GM19463 (cell line): ENCODE data around the gene ERC2.

ENCODE experiments used
- ATAC-seq: cut with Tn5 transposase; IDR thresholded peaks from one replicate; pipeline ENCODE4 v1.9.1; 2021; ENCODE audit warnings: mild to moderate bottlenecking, moderate library complexity; ENCODE audit not compliant: unreplicated experiment

ERC2 gene

DNA sequence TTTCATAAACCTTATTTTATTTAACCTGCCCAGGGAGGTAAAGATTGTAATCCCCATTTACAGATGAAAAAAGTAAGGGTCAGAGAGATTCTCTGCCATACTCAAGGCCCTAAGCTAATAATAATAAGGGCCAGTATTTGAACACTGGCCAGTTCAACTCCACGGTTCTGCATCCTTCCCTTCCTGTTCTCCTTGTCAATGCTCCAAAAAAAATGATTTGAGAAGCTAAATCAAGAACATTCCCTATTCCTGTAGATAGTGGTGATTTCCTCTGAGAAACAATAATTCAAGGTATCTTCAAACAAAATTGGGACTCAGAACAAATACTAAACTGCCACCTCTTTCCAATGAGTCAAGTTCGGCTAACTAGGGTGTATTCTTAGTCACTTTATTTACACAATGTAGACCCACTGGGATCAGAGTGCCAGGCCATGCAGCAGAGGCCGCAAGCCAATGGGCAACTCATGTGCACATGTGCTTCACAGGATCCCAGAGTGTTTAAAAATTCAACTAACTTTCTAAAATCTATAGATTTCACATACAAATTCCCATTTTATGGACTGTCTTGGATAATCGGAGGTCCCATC, 521.6 kb downstream of the ERC2 start:
- no peak for ATAC-seq

DNA sequence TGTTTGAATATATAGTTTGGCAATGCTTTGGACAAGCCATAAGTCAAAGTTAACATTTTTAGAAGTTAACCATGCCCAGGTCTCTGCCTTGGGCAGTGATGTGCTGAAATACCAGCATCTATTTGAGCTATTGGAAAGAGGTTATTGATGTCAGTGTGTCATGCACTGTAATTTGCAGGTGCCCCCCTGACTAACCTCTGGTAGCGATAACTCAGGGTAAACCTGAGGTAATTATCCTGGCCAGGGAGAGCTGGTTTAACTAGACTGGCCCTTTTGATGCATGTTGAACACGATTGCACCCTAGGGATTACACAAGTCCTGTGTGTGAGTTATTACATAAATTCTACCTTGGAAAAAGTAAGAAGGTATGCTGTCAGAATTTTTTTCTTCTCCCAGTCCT, 525.4 kb downstream of the ERC2 start:
- ATAC-seq: no peak

DNA sequence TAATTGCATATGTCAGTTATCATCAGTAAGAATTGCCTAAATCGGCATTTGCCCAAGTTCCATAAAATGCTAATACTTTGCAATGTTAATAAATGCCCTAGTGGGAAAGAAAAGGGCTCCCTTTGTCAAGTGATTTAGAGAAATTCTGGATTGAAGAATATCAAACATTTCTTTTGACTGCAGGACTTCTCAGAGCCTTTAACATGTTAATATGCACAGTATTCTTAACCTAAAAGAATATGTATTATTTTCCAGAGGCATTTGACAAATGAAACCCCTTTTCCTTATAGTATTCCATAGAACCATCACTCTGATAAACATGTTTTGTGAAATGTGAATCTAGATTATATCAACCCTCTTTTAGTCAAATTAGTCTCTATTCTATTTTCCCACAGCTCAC, 529.0 kb downstream of the ERC2 start:
- ATAC-seq: no peak

DNA sequence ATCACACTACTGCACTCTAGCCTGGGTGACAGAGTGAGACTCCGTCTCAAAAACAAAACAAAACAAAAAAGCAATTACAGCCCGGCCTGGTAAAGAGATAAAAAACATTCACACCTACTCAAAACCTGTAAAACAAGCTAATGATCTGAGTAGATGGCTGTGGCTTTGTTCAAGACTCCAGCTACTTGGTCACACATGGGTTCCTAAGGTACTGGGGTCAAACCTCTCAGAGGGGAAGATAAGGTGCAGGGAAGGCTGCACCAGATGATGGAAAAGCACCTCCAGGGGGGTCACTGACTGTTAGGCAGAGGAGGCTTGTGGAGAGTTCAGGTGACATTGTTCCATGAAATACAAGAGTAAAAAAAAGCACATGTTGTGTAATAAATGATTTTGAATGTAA, 531.0 kb downstream of the ERC2 start:
- no peak for ATAC-seq

DNA sequence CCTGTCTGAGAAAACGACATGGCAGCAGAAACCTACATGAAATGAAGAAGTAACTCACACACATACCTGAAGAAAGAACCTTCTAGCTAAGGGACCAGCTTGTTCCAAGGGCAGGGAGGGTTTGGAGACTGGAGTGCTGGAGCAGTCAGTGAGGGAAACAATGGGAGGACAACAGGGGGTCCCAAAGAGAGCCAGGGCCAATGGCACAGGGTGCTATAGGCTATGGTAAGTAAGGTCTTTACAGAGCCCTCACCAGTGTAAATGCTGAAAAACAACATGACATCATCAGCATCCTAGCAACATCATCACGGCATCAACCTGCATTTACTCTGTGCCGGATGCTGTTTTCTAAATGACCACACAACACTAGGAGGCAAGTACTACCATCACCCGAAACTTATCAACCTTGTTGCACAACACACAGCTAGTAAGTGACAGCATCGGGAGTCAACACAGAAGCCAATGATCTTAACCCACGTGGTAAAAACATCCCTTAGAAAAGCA, 531.7 kb downstream of the ERC2 start:
- no peak for ATAC-seq

DNA sequence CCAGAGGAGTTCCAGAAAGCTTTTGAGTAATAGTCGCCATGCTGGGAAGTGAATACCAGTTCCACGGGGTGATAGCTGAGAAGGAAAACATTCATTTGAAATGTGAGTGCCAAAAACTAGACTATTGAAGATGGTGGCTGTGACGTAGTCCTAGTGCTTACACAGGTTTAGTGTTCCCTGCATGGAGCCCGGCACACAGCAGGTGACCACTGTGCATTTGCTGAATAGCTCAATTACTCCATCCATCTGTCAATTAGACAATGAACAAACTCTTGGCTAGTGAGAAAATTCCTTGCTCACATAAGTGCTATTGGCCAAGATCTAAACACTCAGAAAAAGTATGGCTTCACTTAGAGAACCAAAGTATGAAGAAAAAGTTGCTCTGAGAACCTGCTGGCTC, 533.0 kb downstream of the ERC2 start:
- ATAC-seq: no peak

DNA sequence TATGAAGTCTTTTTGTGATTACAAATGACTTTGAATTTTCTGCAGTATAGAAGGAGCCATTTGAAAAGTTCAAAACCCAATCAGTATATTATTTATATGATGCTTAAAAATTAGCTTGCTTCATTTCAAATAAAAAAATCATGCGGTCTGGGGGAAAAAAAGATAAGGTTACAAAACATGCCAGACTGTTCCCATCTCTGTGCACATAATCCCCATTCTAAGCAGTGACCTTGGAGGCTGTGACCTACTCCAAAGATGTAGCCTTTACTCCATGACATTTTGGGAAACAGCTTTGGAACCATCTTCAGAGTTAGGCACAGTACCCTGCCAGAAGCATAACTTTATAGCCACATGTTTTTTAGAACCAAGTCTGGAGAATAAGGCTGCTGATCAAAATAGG, 533.5 kb downstream of the ERC2 start:
- no peak for ATAC-seq

DNA sequence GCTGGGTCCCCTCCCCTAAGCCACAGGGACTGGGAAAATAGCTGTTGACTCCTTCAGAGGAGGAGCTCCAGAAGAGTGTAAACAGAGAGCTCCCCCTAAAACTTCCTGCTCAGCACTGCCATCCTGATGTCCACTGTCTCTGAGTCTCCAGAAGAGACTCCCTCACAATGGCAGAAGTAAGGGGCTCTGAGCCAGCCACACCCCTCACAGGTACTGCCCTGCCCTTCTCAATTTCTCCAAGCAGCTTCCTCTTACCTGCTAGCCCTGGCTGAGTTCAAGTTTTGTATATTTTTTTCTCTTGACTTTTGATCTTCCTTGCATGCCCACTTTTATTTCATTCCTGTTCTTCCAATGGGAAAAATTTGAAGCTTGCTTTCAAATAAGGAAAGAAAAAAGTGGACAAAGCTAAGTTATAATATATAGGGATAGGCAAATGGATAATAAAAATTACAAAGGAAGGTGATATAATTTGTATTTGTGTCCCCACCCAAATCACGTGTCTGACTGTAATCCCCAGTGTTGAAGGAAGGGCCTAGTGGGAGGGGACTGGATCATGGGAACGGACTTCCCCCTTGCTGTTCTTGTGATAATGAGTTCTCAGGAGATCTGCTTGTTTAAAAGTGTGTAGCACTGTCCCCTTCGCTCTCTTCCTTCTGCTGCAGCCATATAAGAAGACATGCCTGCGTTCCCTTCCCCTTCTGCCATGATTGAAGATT, 539.0 kb downstream of the ERC2 start:
- ATAC-seq: no peak

DNA sequence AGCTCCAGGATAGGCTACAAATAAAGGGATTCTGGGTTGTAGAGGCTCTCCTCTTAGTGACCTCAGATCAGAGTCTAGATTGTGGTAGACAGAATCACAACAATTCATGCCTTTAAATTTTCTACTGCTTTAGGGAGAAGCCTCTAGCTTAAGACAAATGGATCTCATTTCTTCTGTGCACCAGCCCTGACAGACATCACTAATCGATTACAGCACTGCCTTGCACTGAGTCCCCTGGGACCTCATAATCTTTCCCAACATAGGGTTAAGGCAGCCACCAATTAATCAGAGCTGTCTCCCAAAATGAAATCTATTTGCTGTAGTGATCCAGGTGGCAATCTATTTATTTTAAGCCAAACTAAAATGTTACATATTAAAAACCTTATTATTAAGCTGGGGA, 544.6 kb downstream of the ERC2 start:
- ATAC-seq: no peak

DNA sequence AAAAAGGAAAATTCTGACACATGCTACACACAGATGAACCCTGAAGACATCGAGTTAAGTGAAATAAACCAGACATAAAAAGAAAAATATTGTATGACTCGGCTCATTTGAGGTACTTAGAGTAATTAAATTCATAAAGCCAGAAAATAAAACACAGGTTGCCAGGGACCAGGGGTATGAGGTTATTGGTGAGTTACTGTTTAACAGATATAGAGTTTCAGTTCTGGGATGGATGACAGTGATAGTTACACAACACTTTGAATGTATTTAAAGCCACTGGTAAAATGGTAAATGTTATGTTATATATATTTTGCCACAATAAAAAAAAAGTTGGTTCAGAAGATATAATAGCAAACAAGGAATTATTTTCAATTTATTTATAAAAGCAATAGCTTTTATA, 545.1 kb downstream of the ERC2 start:
- no peak for ATAC-seq

DNA sequence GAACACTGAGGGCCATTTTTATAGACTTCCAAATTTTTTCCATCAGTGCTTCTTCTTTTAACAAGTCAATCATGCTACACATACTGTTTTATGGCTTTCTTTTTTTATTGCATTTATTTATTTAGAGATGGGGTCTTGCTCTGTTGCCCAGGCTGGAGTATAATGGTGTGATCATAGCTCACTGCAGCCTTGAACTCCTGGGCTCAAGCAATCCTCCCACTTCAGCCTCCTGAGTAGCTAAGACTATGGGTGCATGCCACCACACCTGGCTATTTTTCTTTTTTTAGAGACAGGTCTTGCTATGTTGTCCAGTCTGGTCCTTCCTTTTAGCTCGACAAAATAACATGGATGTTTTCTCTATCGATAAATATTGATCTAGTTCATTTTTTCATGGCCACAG, 555.4 kb downstream of the ERC2 start:
- no peak for ATAC-seq

DNA sequence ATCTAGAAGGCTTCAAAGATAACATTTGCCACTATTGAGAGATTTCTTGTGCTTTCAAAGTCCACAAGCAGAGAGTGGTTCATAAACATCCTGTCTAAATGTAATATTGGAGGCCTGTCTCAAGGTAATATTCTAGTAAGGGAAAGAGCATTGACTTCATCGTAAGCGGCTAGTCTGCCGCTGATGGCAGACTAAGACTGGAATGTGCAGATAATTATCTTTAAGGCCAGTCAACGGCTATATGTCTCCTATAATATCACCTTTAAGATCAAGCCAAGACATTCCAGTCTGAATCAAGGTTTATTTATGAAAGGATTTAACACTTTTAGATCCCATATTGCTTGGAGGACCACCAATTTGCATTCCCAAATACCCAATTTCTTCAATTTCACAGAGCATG, 557.0 kb downstream of the ERC2 start:
- ATAC-seq: no peak

DNA sequence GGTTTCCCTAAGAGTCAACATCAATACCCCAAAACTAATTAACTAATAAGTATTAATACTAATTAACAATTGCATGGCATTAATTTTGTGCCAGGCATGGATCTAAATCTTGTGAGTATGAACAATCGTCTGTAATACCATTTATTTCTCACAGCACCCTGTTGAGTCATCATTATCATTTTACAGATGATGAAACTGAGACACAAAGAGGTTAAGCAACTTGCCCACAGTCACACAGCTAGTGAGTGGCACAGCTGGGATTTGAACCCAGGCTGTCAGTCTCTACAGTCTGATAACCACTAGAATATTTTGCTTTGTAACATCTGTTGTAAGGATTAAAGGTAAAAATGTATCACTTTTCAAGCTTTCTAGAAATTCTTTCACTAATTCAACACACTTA, 557.7 kb downstream of the ERC2 start:
- no peak for ATAC-seq

DNA sequence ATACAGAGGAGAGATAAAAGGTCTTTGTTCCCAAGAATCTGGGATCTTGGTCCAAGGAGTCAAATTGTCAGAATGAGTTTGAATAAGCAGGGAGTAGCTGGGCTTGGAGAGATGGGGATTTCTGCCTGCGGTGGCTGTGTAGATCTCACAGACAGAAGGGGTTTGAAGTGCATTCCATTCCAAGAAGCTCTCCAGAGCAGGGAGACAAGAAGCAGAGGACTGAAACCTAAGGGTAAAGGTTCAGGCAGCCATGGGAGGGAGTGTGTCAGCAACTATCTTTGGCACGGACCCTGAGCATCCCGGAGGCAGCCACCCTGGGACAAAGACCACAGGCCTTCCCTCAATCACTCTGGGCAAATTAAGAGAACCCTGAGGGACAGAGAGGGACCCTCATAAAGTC, 558.9 kb downstream of the ERC2 start:
- ATAC-seq: no peak

DNA sequence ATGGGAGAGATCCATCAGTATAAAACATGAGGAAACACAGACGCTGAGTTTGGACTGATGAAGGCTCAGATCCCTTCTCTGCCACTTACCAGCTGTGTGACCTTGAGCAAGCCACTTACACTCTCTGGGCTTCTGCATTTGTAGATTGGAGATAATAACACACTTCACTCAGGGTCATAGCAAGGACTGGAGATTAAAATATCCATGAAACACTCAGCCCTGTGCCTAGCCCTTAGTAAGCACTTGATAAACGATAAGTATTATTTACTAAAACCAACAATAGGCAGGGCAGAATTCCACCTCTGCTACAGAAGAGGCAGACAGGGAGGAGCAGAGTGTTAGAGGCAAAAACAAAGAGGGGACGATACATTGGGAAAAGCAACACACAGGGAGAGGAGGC, 560.7 kb downstream of the ERC2 start:
- ATAC-seq: no peak

DNA sequence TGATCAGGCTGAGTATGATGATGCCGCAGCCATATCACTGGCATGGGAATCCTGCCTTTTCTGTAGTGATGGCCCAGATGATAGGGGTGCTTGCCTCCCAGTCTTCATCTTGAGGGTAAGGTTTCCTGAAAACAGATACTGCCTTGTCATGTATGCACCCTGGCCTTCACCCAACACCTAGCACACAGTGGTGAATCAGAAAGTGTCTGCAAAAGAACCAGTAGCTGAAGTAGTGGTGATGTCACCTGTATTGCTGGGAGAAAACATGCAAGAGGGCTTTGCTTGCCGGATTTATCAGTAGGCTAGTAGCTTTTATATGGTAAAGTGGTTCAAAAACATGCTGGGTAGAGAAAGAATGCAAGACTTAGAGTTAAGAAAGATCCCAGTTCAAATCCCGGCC, 561.4 kb downstream of the ERC2 start:
- ATAC-seq: no peak

DNA sequence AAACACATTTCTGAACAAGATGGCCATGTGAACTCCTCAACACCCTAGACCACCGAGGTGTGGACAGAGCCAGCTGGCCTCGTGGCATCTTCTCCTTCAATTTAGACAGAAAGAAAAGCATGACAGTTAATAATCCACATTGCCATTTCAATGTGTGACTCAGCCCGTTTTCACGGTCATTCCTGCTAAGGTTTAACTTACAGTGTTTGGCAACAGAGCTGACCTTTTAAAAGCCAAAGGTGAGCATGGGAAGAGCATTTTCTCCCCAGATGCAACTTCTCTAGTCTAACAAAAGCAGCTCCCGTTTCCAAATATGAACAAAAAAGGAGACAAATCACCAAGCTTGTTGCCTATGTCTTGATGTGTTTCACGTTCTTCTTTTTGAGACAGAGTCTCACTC, 563.6 kb downstream of the ERC2 start:
- ATAC-seq: no peak

DNA sequence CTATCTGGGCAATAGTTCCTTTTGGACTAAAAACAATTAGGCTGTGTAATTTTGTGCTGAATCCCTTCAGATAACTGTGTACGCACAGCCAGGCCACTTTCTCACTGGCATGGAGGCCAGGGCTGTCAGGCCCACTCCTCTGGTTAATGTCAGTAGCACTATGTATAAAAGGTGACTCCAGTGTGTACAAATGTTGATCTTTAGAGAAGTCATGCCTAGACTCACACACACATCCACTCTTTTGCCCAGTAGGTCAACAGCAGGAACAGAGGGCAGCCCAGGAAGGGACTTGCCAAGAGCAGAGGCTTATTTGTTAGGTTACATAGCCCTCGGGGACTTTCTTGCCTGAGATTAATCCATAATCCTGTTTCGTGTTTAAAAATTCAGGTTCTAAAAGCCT, 564.6 kb downstream of the ERC2 start:
- no peak for ATAC-seq

DNA sequence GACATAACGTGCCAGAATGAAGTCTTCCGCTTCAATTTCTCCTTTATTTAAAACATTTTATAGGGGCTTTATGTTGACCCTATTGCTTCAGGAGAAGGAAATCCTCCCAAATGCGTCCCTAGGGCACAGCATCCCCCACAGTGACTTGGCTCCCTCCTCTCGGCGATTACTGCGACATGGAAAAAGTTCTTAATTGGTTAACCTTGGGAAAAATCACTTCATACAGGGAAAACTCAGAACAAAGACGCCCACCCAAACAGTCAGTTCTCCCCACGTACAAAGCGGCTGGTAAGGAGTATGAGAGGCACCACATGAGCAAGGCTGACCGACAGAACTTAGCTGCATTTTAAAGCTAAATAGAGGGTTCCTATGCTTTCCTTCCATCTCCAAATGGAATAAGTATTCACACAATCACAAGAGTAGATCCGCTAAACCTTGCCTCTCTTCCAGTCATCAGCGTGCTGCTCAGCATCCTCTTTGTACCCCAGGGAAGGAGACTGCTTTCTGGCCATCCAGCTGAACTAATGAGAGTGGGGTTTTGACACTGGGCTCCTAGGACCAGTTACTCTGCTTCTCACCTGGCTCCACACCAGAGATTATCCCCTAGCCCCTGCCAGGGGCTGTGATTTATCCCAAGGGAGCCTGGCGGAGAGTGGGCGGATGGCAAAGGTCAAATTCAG, 565.9 kb downstream of the ERC2 start:
- no peak for ATAC-seq

DNA sequence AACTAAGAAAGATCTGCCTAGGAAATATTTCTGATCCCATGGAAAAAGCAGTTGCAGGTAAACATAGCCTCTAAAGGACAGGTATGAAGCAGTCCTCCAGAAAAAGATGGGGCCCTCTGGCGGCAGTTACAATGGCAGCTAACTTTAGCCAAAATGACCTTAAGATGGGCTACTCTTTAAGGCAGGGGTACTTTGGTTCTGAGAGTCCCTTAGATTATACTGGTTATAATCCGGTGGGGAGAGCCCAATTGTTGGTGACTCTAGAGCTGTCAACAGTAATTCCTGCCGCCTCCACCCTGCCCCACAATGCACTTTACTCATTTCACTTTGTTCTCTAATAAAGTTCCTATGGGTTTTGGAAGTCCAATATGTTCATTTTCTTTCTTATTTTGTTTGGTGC, 568.4 kb downstream of the ERC2 start:
- ATAC-seq: no peak

DNA sequence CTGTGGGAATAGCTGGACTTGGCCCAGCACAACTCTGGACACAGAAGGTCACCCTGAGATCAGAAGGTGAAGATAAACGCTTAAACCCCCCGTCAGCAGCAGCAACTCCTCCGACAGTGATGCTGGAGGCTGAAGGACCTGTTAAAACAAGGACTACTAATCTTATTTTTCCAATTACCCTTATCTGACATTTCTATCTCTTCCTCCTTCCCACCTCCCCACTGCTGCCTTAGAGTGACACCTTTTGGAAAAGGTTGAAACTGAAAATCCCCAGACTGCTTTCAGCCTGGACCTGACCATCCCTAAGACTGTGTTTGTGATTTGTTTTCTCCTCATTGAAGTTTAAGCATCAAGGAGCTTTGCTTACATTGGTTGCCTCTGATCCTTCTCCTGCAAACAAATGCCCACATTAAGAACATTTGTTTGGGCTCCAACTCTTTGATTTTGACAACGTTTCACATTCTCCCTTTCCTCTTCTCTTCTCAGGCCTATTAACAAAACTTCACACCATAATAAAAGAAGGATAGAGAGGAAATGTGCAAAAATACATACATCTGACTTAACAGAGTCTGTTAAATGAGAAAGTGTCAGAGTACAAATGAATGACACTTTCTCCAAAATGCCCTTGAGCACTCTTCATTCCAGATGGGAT, 570.6 kb downstream of the ERC2 start:
- no peak for ATAC-seq
